ENCODE measurements around the gene CCDC33. TPM values are rescaled to one million over a fixed set of nuclear protein-coding genes. Genes with fewer than 3 reads are reported as not detected.

CCDC33 gene
- total RNA-seq, 1 experiment from 2014 or later, result not detected

- BruUV-seq (replicated peaks), result no TSS peak
- ATAC-seq, result no peak
- CTCF ChIA-PET, result no interaction called here
Measured at GRCh38 chr15:74244822-74245341, 8.8 kb downstream of the CCDC33 start.

GRCh38 chr15:74245342-74245931 lies 9.3 kb downstream of the CCDC33 start:
- in situ Hi-C loops (cut with HindIII; ENCODE audit: low pct_unique_long_range_greater_than_20kb, low sequenced_read_pairs) (no loop called here), intact Hi-C loops (cut with micrococcal nuclease; ENCODE audit: unreplicated experiment) (no loop called here)
- no peaks in the 10 kb centered on the region for H3K27me3 ChIP-seq (ENCODE audit: control insufficient read depth, insufficient read depth, low read length)
- ATAC-seq (no peak), DNase-seq (ENCODE audit: low read depth, low spot score) (no peak)
- no peak overlapping the region for H3K4me3 ChIP-seq (ENCODE audit: low read depth in 2 of 2, low read length in 2 of 2)
- no peak overlapping the region for H3K27ac ChIP-seq (ENCODE audit: low read length)
- H3K36me3 ChIP-seq (ENCODE audit: control insufficient read depth, insufficient read depth, low read length), result no peaks in the 10 kb centered on the region
- CTCF ChIA-PET, result no interaction called here
- POLR2A ChIA-PET, result no interaction called here
- no peaks in the 10 kb centered on the region for H3K9me3 ChIP-seq (ENCODE audit: control insufficient read depth, insufficient read depth, low read depth, low read length)
- no TSS peak for BruUV-seq (replicated peaks)
- TF ChIP-seq REST (IDR thresholded peaks at IDR 0.05; ENCODE audit: insufficient read depth in 1 of 2, low read depth in 2 of 2, low read length in 1 of 2) (no peak), POLR2AphosphoS5 (IDR thresholded peaks at IDR 0.05; ENCODE audit: low read depth, low read length) (no peak), TCF7L2 (IDR thresholded peaks at IDR 0.05; ENCODE audit: low read depth, low read length) (no peak), SIN3A (IDR thresholded peaks at IDR 0.05; ENCODE audit: borderline replicate concordance, insufficient read depth, low read depth, low read length) (no peak), CTCF (IDR thresholded peaks at IDR 0.05) (no peak)
- peaks cover 12% of the 10 kb centered on the region for H3K4me1 ChIP-seq (ENCODE audit: control insufficient read depth, insufficient read depth, low read length)

More at GRCh38 chr15:74244822-74245341, 8.8 kb downstream of the CCDC33 start:
- Histone ChIP-seq H3K4me3 (ENCODE audit: low read depth in 2 of 2, low read length in 2 of 2) (no peak overlapping the region), H3K36me3 (ENCODE audit: control insufficient read depth, insufficient read depth, low read length) (no peaks in the 10 kb centered on the region), H3K27me3 (ENCODE audit: control insufficient read depth, insufficient read depth, low read length) (no peaks in the 10 kb centered on the region), H3K9me3 (ENCODE audit: control insufficient read depth, insufficient read depth, low read depth, low read length) (no peaks in the 10 kb centered on the region), H3K4me1 (ENCODE audit: control insufficient read depth, insufficient read depth, low read length) (peaks cover 17% of the 10 kb centered on the region), H3K27ac (ENCODE audit: low read length) (no peak overlapping the region)
- TF ChIP-seq TCF7L2 (IDR thresholded peaks at IDR 0.05; ENCODE audit: low read depth, low read length) (no peak), REST (IDR thresholded peaks at IDR 0.05; ENCODE audit: insufficient read depth in 1 of 2, low read depth in 2 of 2, low read length in 1 of 2) (no peak), SIN3A (IDR thresholded peaks at IDR 0.05; ENCODE audit: borderline replicate concordance, insufficient read depth, low read depth, low read length) (no peak), POLR2AphosphoS5 (IDR thresholded peaks at IDR 0.05; ENCODE audit: low read depth, low read length) (no peak), CTCF (IDR thresholded peaks at IDR 0.05) (no peak)
- DNase-seq (ENCODE audit: low read depth, low spot score), result no peak
- intact Hi-C loops (cut with micrococcal nuclease; ENCODE audit: unreplicated experiment) (no loop called here), in situ Hi-C loops (cut with HindIII; ENCODE audit: low pct_unique_long_range_greater_than_20kb, low sequenced_read_pairs) (no loop called here)
- POLR2A ChIA-PET, result no interaction called here

Data from Panc1 (cell line).